Measurements from ENCODE around the gene NAMPT. TPM values are rescaled to one million over a fixed set of nuclear protein-coding genes. Genes with fewer than 3 reads are reported as not detected.

Gene NAMPT
- total and polyA plus RNA-seq, 9 of the 15 experiments (the other 6 are each of a cell fraction or from before 2014, with no cell fraction given), result 41.1 to 160 (median 106) TPM

GRCh38 chr7:106281127-106281526, 3.7 kb downstream of the NAMPT start (continued):
- TF ChIP-seq TOE1 (IDR thresholded peaks at IDR 0.05; ENCODE audit: borderline replicate concordance) (peak; percentile 83), TOE1 (CRISPR knock-in tag; IDR thresholded peaks at IDR 0.05; ENCODE audit: borderline replicate concordance, low read depth) (no peak), TFE3 (CRISPR knock-in tag; IDR thresholded peaks at IDR 0.05) (peak; percentile 96)

- POLR2A ChIA-PET, result interaction anchor here (1.6 to 5.2 kb wide), 2 partner anchors 11 to 19 kb away, joined by 6 to 73 read pairs; no protein-coding TSS in a partner anchor
- in situ Hi-C loops (cut with MboI) (no loop called here), intact Hi-C loops (cut with micrococcal nuclease) (loop anchor here (10.0 kb wide), 2 partner anchors 255 to 495 kb away; no protein-coding TSS in a partner anchor)
- peaks cover 3 to 27% of the 10 kb centered on the region in 2 experiments for H3K4me1 ChIP-seq (replicated peaks in 1 of 2; ENCODE audit: control insufficient read depth in 2 of 2, insufficient read depth in 2 of 2, low read length in 2 of 2)
- FAIRE-seq (no peak), DNase-seq (ENCODE audit: extremely low read depth in 1 of 4, low spot score in 3 of 4) (peak; percentile 54 to 82 (median 60)), ATAC-seq (peak; percentile 54)
- no peaks in the 10 kb centered on the region for H3K9me1 ChIP-seq (ENCODE audit: control insufficient read depth, insufficient read depth, low read length)
- peak overlapping the region; percentile 42 for H3K27ac ChIP-seq (ENCODE audit: extremely low read depth, low read depth, low read length)
- no peak overlapping the region for H3K4me3 ChIP-seq
- peak overlapping the region in 1 of 2 experiments; percentile 28; a peak in 1 of 4 replicates for H3K9ac ChIP-seq (ENCODE audit: insufficient read depth in 1 of 2, low read depth in 2 of 2, low read length in 2 of 2)
- CTCF ChIA-PET (ENCODE audit: low intra/inter-chr PET ratio), result no interaction called here
- no TSS peak for BruUV-seq (replicated peaks)
- H4K20me1 ChIP-seq (replicated peaks; ENCODE audit: control insufficient read depth, insufficient read depth, low read length), result peaks cover 9% of the 10 kb centered on the region; the same call in 1 of the 2 replicates
- WGBS (ENCODE audit: insufficient coverage, low coverage, missing lambda C conversion rate), result 21% methylated on average over 2 of the region's 2 CpGs
- H3K4me2 ChIP-seq (ENCODE audit: insufficient read depth, low read length), result peak overlapping the region; percentile 53
- H3K36me3 ChIP-seq (ENCODE audit: control insufficient read depth, insufficient read depth, low read length), result peaks cover 55% of the 10 kb centered on the region
- no peaks in the 10 kb centered on the region for H3K27me3 ChIP-seq (ENCODE audit: control insufficient read depth in 2 of 2, insufficient read depth in 2 of 2, low read length in 2 of 2)
- no peaks in the 10 kb centered on the region for H3K9me3 ChIP-seq (replicated peaks; ENCODE audit: control insufficient read depth, insufficient read depth, low read depth, low read length)
- no peak overlapping the region for H2AFZ ChIP-seq (ENCODE audit: low read depth, low read length)
- H3K79me2 ChIP-seq (ENCODE audit: control insufficient read depth, insufficient read depth, low read length), result peaks cover 93% of the 10 kb centered on the region
- TF ChIP-seq ATF6 (CRISPR knock-in tag; IDR thresholded peaks at IDR 0.05), result no peak
- TF ChIP-seq MAX (CRISPR knock-in tag; IDR thresholded peaks at IDR 0.05), result no peak
- TF ChIP-seq CBFA2T3 (IDR thresholded peaks at IDR 0.05), result 0 out of 2 replicates have a peak, but pooled peaks have one; percentile 10
- TF ChIP-seq SREBF2 (CRISPR knock-in tag; IDR thresholded peaks at IDR 0.05), result peak; percentile 52; the same call in 1 of the 2 replicates
- peak; percentile 15 for TF ChIP-seq PRDM10 (IDR thresholded peaks at IDR 0.05; ENCODE audit: partially characterized antibody)
- no peak for TF ChIP-seq ZNF274 (IDR thresholded peaks at IDR 0.05; ENCODE audit: borderline replicate concordance, low read depth, low read length)
- no peak for TF ChIP-seq POLR3G (IDR thresholded peaks at IDR 0.05; ENCODE audit: extremely low read depth, insufficient read length, insufficient replicate concordance)
Measured at GRCh38 chr7:106279425-106280197, 5.2 kb downstream of the NAMPT start.

All from K562 (cell line).